Activated naive CD4-positive, alpha-beta T cell treated with Interleukin-2 at 50 U/mL for 16 hours (primary cell): ENCODE measurements around the gene OR4M1.
"Not testable (repeated sequence)": the region's sequence is repeated elsewhere in the genome, so short reads cannot be mapped to it uniquely, and the experiment has no call there.

Experiments
- DNase-seq: peaks from one replicate; pipeline ENCODE4 v3.0.0-alpha.2; 2020

Gene OR4M1

GRCh38 chr14:19773204-19773603, at the start of gene OR4M1:
OR4M1 (plus strand) TSS chr14:19773504; CDS start chr14:19780323, 6,819 bp downstream.
- DNase-seq, result not testable (repeated sequence)

- no peak for DNase-seq
These were observed 43.9 kb upstream of the OR4M1 start for GRCh38 chr14:19729359-19729758.

DNA sequence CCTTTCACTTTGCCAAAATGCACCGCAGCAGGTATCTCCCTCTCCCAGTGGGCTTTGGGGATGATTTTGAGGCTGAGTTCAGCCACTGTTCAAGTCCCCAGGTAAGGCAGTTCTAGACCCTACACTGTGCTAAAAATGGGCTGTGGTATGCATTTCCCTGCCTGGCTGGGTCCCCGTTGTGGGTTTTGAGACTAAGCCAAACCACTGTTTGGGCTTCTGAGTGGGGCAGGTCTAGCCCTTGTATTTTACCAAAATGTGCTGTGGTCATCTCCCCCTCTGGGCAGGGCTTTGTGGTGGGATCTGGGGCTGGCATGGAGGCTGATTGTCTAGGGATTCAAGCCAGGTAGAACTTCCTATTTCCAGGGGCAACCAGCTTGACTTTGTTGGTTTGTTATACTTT, 43.5 kb upstream of the OR4M1 start:
- DNase-seq, result no peak

GRCh38 chr14:19733893-19734292, 39.4 kb upstream of the OR4M1 start:
- not testable (repeated sequence) for DNase-seq

GRCh38 chr14:19743256-19743655, 30.0 kb upstream of the OR4M1 start, which contains the start of gene OR4Q3:
OR4Q3 (plus strand) TSS chr14:19743571.
- DNase-seq, result no peak

- DNase-seq, result not testable (repeated sequence)
These were observed 21.0 kb upstream of the OR4M1 start for GRCh38 chr14:19752316-19752715.

GRCh38 chr14:19754172-19754571, 19.1 kb upstream of the OR4M1 start:
- no peak for DNase-seq

DNA sequence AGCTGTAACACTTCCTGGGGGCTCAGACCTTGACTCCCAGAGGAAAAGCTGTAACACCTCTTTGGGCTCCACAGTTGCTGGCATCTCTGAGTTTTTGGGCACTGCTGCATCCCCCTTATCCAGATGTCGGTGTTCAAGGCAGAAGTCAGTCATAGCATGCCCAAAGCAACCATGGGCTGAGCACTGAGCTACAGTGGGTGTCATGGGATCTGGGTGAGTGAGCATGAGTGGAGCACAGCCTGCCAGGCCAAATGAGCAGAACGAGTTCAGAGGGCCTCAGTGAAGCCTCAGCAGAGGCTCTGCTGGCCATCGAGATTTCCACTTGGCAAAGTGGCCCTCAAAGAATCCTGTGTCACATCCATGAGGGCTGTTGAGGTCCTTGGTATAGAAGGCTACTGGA, 1.8 kb upstream of the OR4M1 start:
- DNase-seq, result not testable (repeated sequence)

DNA sequence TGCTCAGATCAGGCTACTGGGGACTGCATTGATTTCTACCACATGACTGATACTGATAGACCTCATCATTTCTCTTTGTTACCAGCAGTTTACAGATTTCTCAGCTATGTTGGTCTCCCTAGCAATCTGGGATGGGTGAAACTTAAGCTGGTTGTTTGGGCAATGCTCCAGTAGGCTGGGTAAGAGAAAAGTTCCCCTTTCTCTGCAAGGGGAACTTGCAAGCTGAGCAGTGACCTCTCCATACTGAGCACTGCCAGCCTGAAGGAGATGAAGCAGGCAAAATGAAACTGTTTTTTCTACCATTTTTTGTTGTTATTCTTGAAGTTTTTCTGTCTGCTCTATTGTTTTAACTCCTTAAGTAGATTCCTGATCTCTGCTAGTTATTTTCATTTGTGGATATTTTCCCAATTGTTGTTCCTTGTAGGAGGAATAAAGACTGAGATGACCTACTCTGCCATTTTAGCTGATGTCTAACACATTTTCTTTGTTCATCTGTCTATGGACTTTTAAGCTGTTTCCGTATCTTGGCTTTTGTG, 1.3 kb upstream of the OR4M1 start:
- DNase-seq, result no peak

- DNase-seq, result not testable (repeated sequence)
These were observed 850 bp upstream of the OR4M1 start for GRCh38 chr14:19772454-19772853.

GRCh38 chr14:19775587-19775986, 2.3 kb downstream of the OR4M1 start:
- no peak for DNase-seq

GRCh38 chr14:19785848-19786247, 12.5 kb downstream of the OR4M1 start:
- DNase-seq, result not testable (repeated sequence)

- DNase-seq, result not testable (repeated sequence)
These were observed 14.0 kb downstream of the OR4M1 start for GRCh38 chr14:19787318-19787717.

GRCh38 chr14:19788150-19788549, 14.8 kb downstream of the OR4M1 start:
- not testable (repeated sequence) for DNase-seq

DNA sequence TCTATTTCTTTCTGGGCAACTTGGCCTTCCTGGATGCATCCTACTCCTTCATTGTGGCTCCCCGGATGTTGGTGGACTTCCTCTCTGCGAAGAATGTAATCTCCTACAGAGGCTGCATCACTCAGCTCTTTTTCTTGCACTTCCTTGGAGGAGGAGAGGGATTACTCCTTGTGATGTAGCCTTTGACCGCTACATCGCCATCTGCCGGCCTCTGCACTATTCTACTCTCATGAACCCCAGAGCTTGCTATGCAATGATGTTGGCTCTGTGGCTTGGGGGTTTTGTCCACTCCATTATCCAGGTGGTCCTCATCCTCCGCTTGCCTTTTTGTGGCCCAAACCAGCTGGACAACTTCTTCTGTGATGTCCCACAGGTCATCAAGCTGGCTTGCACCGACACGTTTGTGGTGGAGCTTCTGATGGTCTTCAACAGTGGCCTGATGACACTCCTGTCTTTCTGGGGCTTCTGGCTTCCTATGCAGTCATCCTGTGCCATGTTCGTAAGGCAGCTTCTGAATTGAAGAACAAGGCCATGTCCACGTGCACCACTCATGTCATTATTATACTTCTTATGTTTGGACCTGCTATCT, 23.3 kb downstream of the OR4M1 start:
- DNase-seq, result not testable (repeated sequence)

GRCh38 chr14:19799880-19800279, 26.6 kb downstream of the OR4M1 start:
- no peak for DNase-seq

- DNase-seq, result no peak
These were observed 27.2 kb downstream of the OR4M1 start for GRCh38 chr14:19800282-19801117.

DNA sequence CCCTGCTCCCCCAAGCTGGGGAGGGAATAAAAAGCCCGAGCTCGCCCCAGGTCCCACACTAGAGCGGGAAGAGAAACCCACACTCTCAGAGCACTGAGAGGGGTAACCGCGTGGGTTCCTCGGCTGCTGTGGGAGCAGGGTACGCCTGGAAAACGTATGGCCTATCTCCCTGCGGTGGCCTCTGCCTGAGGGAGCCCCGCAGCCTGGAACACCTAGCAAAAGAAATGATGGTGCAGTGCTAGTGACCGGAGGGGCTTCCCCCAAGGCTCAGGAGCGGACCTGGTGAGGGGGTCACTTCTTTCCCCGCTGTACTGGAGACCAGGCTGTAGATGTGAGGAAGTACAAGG, 27.8 kb downstream of the OR4M1 start:
- no peak for DNase-seq

DNA sequence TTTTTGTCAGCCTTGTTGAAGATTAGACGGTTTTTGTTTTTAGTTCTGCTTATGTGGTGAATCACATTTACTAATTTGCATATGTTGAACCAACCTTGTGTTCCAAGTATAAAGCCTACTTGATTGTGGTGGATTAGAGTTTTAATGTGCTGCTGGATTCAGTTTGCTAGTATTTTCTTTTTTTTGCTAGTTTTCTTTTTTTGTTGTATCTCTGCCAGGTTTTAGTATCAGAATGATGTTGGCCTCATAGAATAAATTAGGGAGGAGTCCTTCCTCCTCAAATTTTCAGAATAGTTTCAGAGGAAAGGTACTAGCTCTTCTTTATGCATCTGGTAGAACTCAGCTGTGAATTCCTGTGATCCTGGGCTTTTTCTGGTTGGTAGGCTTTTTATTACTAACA, 30.2 kb downstream of the OR4M1 start, which contains the start of gene OR4N2:
TSS of gene OR4N2 (plus strand) at position 301 of the 400 bp plus-strand sequence. CDS start 23,679 bp downstream, outside the sequence.
- DNase-seq, result not testable (repeated sequence)

- not testable (repeated sequence) for DNase-seq
These were observed 40.0 kb downstream of the OR4M1 start for GRCh38 chr14:19813171-19813920.

DNA sequence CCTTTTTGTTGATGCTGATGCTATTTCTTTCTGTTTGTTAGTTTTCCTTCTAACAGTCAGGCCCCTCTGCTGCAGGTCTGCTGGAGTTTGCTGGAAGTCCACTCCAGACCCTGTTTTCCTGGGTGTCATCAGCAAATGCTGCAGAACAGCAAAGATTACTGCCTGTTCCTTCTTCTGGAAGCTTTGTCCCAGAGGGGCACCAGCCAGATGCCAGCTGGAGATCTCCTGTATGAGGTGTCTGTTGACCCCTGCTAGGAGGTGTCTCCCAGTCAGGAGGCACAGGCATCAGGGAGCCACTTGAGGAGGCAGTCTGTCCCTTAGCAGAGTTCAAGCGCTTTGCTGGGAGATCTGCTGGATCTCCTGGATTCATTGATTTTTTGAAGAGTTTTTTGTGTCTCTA, 46.6 kb downstream of the OR4M1 start:
- DNase-seq, result not testable (repeated sequence)

GRCh38 chr14:19821016-19821415, 47.7 kb downstream of the OR4M1 start:
- not testable (repeated sequence) for DNase-seq

- DNase-seq, result no peak
These were observed 49.9 kb downstream of the OR4M1 start for GRCh38 chr14:19823178-19823577.
